Esophagus mucosa (tissue), 1 donor: ENCODE measurements around the gene TMEM240. TPM values are rescaled to one million over a fixed set of nuclear protein-coding genes. Genes with fewer than 3 reads are reported as not detected.
"Not testable (repeated sequence)": the region's sequence is repeated elsewhere in the genome, so short reads cannot be mapped to it uniquely, and the experiment has no call there.

Source experiments
- ATAC-seq: fragments of 200-7000 bp; cut with Tn5 transposase; one replicate; pipeline ENCODE4 v1.9.1; 2020
- total RNA-seq: library from RNA; stranded (reverse); gene quantifications from one replicate; pipeline ENCODE4 v1.2.4, GENCODE V29; 2023
- donor health status: DM: yes; HTN: yes; CAD: no.

The TMEM240 gene
- total RNA-seq, 1 donor from 2014 or later, result not detected

GRCh38 chr1:1539310-1540089, 924 bp downstream of the TMEM240 start:
- ATAC-seq, result no peak

GRCh38 chr1:1538989-1539309, 1.5 kb downstream of the TMEM240 start:
- no peak for ATAC-seq

GRCh38 chr1:1538334-1538733, 2.1 kb downstream of the TMEM240 start:
- no peak for ATAC-seq

- ATAC-seq, result no peak
Observed at GRCh38 chr1:1537626-1538250, 2.7 kb downstream of the TMEM240 start.

- ATAC-seq, result no peak
Observed at GRCh38 chr1:1536938-1537546, 3.4 kb downstream of the TMEM240 start.

- no peak for ATAC-seq
Observed at GRCh38 chr1:1536019-1536937, 4.1 kb downstream of the TMEM240 start.

GRCh38 chr1:1535201-1536018, 5.0 kb downstream of the TMEM240 start:
- ATAC-seq, result no peak

GRCh38 chr1:1534401-1535154, 5.8 kb downstream of the TMEM240 start:
- ATAC-seq, result no peak

GRCh38 chr1:1533894-1534291, 6.5 kb downstream of the TMEM240 start:
- ATAC-seq, result not testable (repeated sequence)

- ATAC-seq, result not testable (repeated sequence)
Observed at GRCh38 chr1:1533176-1533893, 7.1 kb downstream of the TMEM240 start.

GRCh38 chr1:1531947-1532346, 8.5 kb downstream of the TMEM240 start:
- ATAC-seq, result no peak

- no peak for ATAC-seq
Observed at GRCh38 chr1:1529936-1530335, 10.5 kb downstream of the TMEM240 start.

- no peak for ATAC-seq
Observed at GRCh38 chr1:1529321-1529720, 11.1 kb downstream of the TMEM240 start.

- no peak for ATAC-seq
Observed at GRCh38 chr1:1528301-1529267, 11.8 kb downstream of the TMEM240 start.

- no peak for ATAC-seq
Observed at GRCh38 chr1:1527092-1527816, 13.2 kb downstream of the TMEM240 start.

GRCh38 chr1:1526476-1526875, 13.9 kb downstream of the TMEM240 start:
- not testable (repeated sequence) for ATAC-seq

- ATAC-seq, result not testable (repeated sequence)
Observed at GRCh38 chr1:1524750-1525383, 15.6 kb downstream of the TMEM240 start.

GRCh38 chr1:1523651-1524050, 16.8 kb downstream of the TMEM240 start:
- ATAC-seq, result not testable (repeated sequence)
